H9 (cell line): ENCODE results near the gene DPY30. TPM values are rescaled to one million over a fixed set of nuclear protein-coding genes. Genes with fewer than 3 reads are reported as not detected.

ENCODE experiments used
- DNase-seq: peaks from one replicate; pipeline ENCODE4 v3.0.0-alpha.2; 2017
- H2AFZ ChIP-seq: one replicate; pipeline ENCODE4 v1.6.1; 2013; ENCODE audit warnings: mild to moderate bottlenecking, low read length, control low read depth, moderate library complexity
- H2AK5ac ChIP-seq: 2 replicates; pipeline ENCODE4 v1.6.1; 2013; ENCODE audit warnings: low read length, control low read depth, mixed read lengths; ENCODE audit not compliant: insufficient read length
- H2BK120ac ChIP-seq: one replicate; pipeline ENCODE4 v1.6.1; 2013; ENCODE audit warnings: low read depth, mild to moderate bottlenecking, low read length, control low read depth, inconsistent platforms; ENCODE audit not compliant: poor library complexity, severe bottlenecking
- H2BK12ac ChIP-seq: 2 replicates; pipeline ENCODE4 v1.6.1; 2013; ENCODE audit warnings: low read length, control low read depth, mixed read lengths, low read depth; ENCODE audit not compliant: insufficient read length
- H2BK15ac ChIP-seq: 2 replicates; pipeline ENCODE4 v1.6.1; 2013; ENCODE audit warnings: low read depth, low read length, control low read depth
- H2BK20ac ChIP-seq: one replicate; pipeline ENCODE4 v1.6.1; 2013; ENCODE audit warnings: low read depth, mild to moderate bottlenecking, low read length, control low read depth, inconsistent platforms; ENCODE audit not compliant: poor library complexity, severe bottlenecking
- H2BK5ac ChIP-seq: 2 replicates; pipeline ENCODE4 v1.6.1; 2013; ENCODE audit warnings: low read length, control low read depth, mixed read lengths; ENCODE audit not compliant: insufficient read length
- H3K14ac ChIP-seq: 2 replicates; pipeline ENCODE4 v1.6.1; 2013; ENCODE audit warnings: low read length, control low read depth; ENCODE audit not compliant: insufficient read depth
- H3K18ac ChIP-seq: 2 replicates; pipeline ENCODE4 v1.6.1; 2013; ENCODE audit warnings: low read depth, mild to moderate bottlenecking, mixed read lengths, low read length, control low read depth; ENCODE audit not compliant: insufficient read length
- H3K23ac ChIP-seq: 2 replicates; pipeline ENCODE4 v1.6.1; 2013; ENCODE audit warnings: low read length, control low read depth, mixed read lengths, low read depth; ENCODE audit not compliant: insufficient read length
- H3K23me2 ChIP-seq: 2 replicates; pipeline ENCODE4 v1.6.1; 2013; ENCODE audit warnings: low read depth, mild to moderate bottlenecking, mixed read lengths, low read length, control low read depth; ENCODE audit not compliant: insufficient read length, poor library complexity, severe bottlenecking
- H3K27ac ChIP-seq: 2 replicates; pipeline ENCODE4 v1.5.1; 2013; ENCODE audit warnings: low read length, control low read depth, mixed read lengths, low read depth; ENCODE audit not compliant: insufficient read length
- H3K27me3 ChIP-seq: 2 replicates; pipeline ENCODE4 v1.6.1; 2013; ENCODE audit warnings: low read length, control low read depth, inconsistent platforms; ENCODE audit not compliant: insufficient read depth
- H3K4ac ChIP-seq: 2 replicates; pipeline ENCODE4 v1.6.1; 2013; ENCODE audit warnings: low read depth, mild to moderate bottlenecking, control low read depth, inconsistent platforms, low read length, moderate library complexity
- H3K4me1 ChIP-seq: 2 replicates; pipeline ENCODE4 v1.6.1; 2013; ENCODE audit warnings: low read length, control low read depth, inconsistent platforms; ENCODE audit not compliant: insufficient read depth
- H3K4me2 ChIP-seq: 2 replicates; pipeline ENCODE4 v1.6.1; 2013; ENCODE audit warnings: low read length, control low read depth, mixed read lengths; ENCODE audit not compliant: insufficient read length, insufficient read depth
- H3K56ac ChIP-seq: 2 replicates; pipeline ENCODE4 v1.6.1; 2013; ENCODE audit warnings: low read depth, mild to moderate bottlenecking, mixed read lengths, low read length, control low read depth; ENCODE audit not compliant: insufficient read length
- H3K79me1 ChIP-seq: 2 replicates; pipeline ENCODE4 v1.6.1; 2013; ENCODE audit warnings: low read depth, mild to moderate bottlenecking, moderate library complexity, low read length, control low read depth, inconsistent platforms; ENCODE audit not compliant: insufficient read depth, poor library complexity, severe bottlenecking
- H3K79me2 ChIP-seq: 2 replicates; pipeline ENCODE4 v1.6.1; 2013; ENCODE audit warnings: low read length, control low read depth, inconsistent platforms; ENCODE audit not compliant: insufficient read depth
- H3K9ac ChIP-seq: 2 replicates; pipeline ENCODE4 v1.6.1; 2013; ENCODE audit warnings: low read length, control low read depth, mixed read lengths; ENCODE audit not compliant: insufficient read length; ENCODE audit errors: extremely low read depth
- H3K9me3 ChIP-seq: one replicate; pipeline ENCODE4 v1.6.1; 2013; ENCODE audit warnings: low read depth, low read length, inconsistent platforms; ENCODE audit not compliant: control insufficient read depth
- H3T11ph ChIP-seq: one replicate; pipeline ENCODE4 v1.6.1; 2013; ENCODE audit warnings: mild to moderate bottlenecking, low read length, control low read depth, inconsistent platforms
- H4K20me1 ChIP-seq: one replicate; pipeline ENCODE4 v1.6.1; 2013; ENCODE audit not compliant: control insufficient read depth, insufficient read length, insufficient read depth
- H4K5ac ChIP-seq: 2 replicates; pipeline ENCODE4 v1.6.1; 2013; ENCODE audit warnings: low read depth, mild to moderate bottlenecking, mixed read lengths, low read length, control low read depth; ENCODE audit not compliant: insufficient read length
- H4K8ac ChIP-seq: replicated peaks from 2 replicates; pipeline ENCODE4 v1.6.1; 2013; ENCODE audit warnings: low read length, control low read depth, mixed read lengths, low read depth; ENCODE audit not compliant: insufficient read length
- H4K91ac ChIP-seq: 2 replicates; pipeline ENCODE4 v1.6.1; 2013; ENCODE audit warnings: low read depth, mild to moderate bottlenecking, moderate library complexity, mixed read lengths, low read length, control low read depth; ENCODE audit not compliant: insufficient read length
- H3K27ac Mint-ChIP-seq, 3 experiments: 2 replicates in 2 of 3; 3 replicates in 1 of 3; pipeline ENCODE4 v1.8.0; 2020 to 2021; ENCODE audit warnings: mixed read lengths in 3 of 3, mild to moderate bottlenecking in 1 of 3, moderate library complexity in 1 of 3
- H3K27me3 Mint-ChIP-seq: 2 replicates; pipeline ENCODE4 v1.8.0; 2021; ENCODE audit warnings: low read depth, mild to moderate bottlenecking, moderate library complexity, mixed read lengths
- H3K36me3 Mint-ChIP-seq, 3 experiments: 2 replicates in 2 of 3; 3 replicates in 1 of 3; pipeline ENCODE4 v1.8.0; 2020 to 2021; ENCODE audit warnings: low read depth in 3 of 3, mixed read lengths in 3 of 3; ENCODE audit not compliant: insufficient read depth in 1 of 3
- H3K4me1 Mint-ChIP-seq, 2 experiments: 2 replicates each; pipeline ENCODE4 v1.8.0; 2020; ENCODE audit warnings: mixed read lengths in 2 of 2
- H3K4me3 Mint-ChIP-seq, 2 experiments: 2 replicates in 1 of 2; 3 replicates in 1 of 2; pipeline ENCODE4 v1.8.0; 2020 to 2021; ENCODE audit warnings: mild to moderate bottlenecking in 2 of 2, mixed read lengths in 2 of 2, moderate library complexity in 1 of 2
- H3K9me3 Mint-ChIP-seq, 2 experiments: 2 replicates in 1 of 2; 3 replicates in 1 of 2; pipeline ENCODE4 v1.8.0; 2020; ENCODE audit warnings: mild to moderate bottlenecking in 2 of 2, mixed read lengths in 2 of 2, moderate library complexity in 1 of 2
- CTCF ChIP-seq: fragments of 200-600 bp; sonication (generic); conservative IDR thresholded peaks from 3 replicates; pipeline ENCODE4 v1.8.0; 2021; ENCODE audit warnings: antibody characterized with exemption, mild to moderate bottlenecking
- WGBS: extraction: QIAGEN DNeasy Blood & Tissue Kit; methylation state at CpG from one replicate; pipeline ENCODE4 v1.1.7; 2013; ENCODE audit warnings: missing lambda C conversion rate, low lambda C conversion rate, mixed read lengths; ENCODE audit not compliant: insufficient read length; ENCODE audit errors: extremely low coverage; 5-methylcytosine and 5-hydroxymethylcytosine counted together
- total RNA-seq: library from RNA; stranded (reverse); gene quantifications from 2 replicates; pipeline ENCODE4 v1.2.1, GENCODE V29; 2021

The DPY30 gene
- total RNA-seq, 1 experiment from 2014 or later: 148 TPM

- Histone ChIP-seq H3K4me2 (no peak overlapping the region), H4K5ac (no peak overlapping the region), H4K91ac (no peak overlapping the region), H2BK12ac (no peak overlapping the region), H3K9ac (no peak overlapping the region), H3K56ac (no peak overlapping the region), H3K18ac (no peak overlapping the region), H2AK5ac (no peak overlapping the region), H3K14ac (no peak overlapping the region), H3K23me2 (no peaks in the 10 kb centered on the region), H3K4me1 (no peaks in the 10 kb centered on the region), H3K23ac (no peak overlapping the region), H2BK120ac (no peak overlapping the region), H2BK5ac (no peak overlapping the region), H3T11ph (no peak overlapping the region), H2AFZ (no peak overlapping the region), H3K9me3 (no peaks in the 10 kb centered on the region), H3K27me3 (no peaks in the 10 kb centered on the region), H3K27ac (no peak overlapping the region), H3K79me2 (peaks cover 5% of the 10 kb centered on the region; the same call in 1 of the 2 replicates), H2BK20ac (no peak overlapping the region), H3K4ac (no peak overlapping the region), H2BK15ac (no peak overlapping the region), H4K8ac (no peak overlapping the region), H4K20me1 (no peaks in the 10 kb centered on the region), H3K79me1 (peaks cover 6% of the 10 kb centered on the region)
- DNase-seq: no peak
- no peak overlapping the region for H3K27ac Mint-ChIP-seq
- no peaks in the 10 kb centered on the region; a peak in 1 of 7 replicates for H3K36me3 Mint-ChIP-seq
- no CpG with 5 or more reads among the region's 4 CpGs for WGBS
- no peaks in the 10 kb centered on the region; a peak in 1 of 4 replicates for H3K4me1 Mint-ChIP-seq
- H3K4me3 Mint-ChIP-seq: no peak overlapping the region
- H3K9me3 Mint-ChIP-seq: no peaks in the 10 kb centered on the region
- no peak for TF ChIP-seq CTCF
- H3K27me3 Mint-ChIP-seq: no peaks in the 10 kb centered on the region
Observed at GRCh38 chr2:31989946-31990345, 49.7 kb downstream of the DPY30 start.
